ENCODE results near the gene RPS6KB1. TPM values are rescaled to one million over a fixed set of nuclear protein-coding genes. Genes with fewer than 3 reads are reported as not detected.
"Not testable (repeated sequence)": the region's sequence is repeated elsewhere in the genome, so short reads cannot be mapped to it uniquely, and the experiment has no call there.

The RPS6KB1 gene
- total and polyA plus RNA-seq, 4 donors = 8.7 to 59.2 (median 17.5) TPM

DNA sequence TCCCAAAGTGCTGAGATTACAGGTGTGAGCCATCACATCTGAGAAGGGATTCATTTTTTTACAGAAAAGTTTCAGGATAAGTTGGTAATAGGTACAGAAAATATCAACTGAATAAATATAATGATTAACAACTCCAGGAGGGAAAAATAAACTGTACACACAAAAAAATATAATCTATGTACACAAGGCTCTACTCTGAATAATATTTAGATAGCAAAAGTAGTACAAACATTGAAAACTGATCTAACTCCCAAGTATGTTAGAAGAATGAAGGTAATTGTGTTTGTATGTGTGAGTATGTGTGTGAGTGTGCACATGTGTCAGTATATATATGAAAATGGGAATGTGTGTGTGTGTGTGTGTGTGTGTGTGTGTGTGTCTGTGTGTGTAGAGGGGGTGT lies 20.6 kb upstream of the RPS6KB1 start:
- Histone ChIP-seq H3K4me1 (ENCODE audit: control insufficient read depth in 5 of 5, insufficient read depth in 5 of 5, low read length in 5 of 5) (peaks cover 0 to 2% (median 0%) of the 10 kb centered on the region in 5 donors), H3K27ac (ENCODE audit: low read depth in 1 of 2, low read length in 1 of 2) (no peak overlapping the region), H3K9ac (ENCODE audit: insufficient read depth in 1 of 2, low read length in 2 of 2) (no peak overlapping the region), H3K36me3 (ENCODE audit: control insufficient read depth in 4 of 4, insufficient read depth in 4 of 4, low read length in 4 of 4) (peaks cover 7 to 13% (median 10%) of the 10 kb centered on the region in 4 donors), H3K4me3 (no peak overlapping the region), H3K9me3 (ENCODE audit: control insufficient read depth in 4 of 4, insufficient read depth in 3 of 4, low read length in 3 of 4) (no peaks in the 10 kb centered on the region), H3K27me3 (ENCODE audit: control insufficient read depth in 3 of 3, insufficient read depth in 3 of 3, low read length in 2 of 3) (no peaks in the 10 kb centered on the region)
- TF ChIP-seq, protein P1, sequence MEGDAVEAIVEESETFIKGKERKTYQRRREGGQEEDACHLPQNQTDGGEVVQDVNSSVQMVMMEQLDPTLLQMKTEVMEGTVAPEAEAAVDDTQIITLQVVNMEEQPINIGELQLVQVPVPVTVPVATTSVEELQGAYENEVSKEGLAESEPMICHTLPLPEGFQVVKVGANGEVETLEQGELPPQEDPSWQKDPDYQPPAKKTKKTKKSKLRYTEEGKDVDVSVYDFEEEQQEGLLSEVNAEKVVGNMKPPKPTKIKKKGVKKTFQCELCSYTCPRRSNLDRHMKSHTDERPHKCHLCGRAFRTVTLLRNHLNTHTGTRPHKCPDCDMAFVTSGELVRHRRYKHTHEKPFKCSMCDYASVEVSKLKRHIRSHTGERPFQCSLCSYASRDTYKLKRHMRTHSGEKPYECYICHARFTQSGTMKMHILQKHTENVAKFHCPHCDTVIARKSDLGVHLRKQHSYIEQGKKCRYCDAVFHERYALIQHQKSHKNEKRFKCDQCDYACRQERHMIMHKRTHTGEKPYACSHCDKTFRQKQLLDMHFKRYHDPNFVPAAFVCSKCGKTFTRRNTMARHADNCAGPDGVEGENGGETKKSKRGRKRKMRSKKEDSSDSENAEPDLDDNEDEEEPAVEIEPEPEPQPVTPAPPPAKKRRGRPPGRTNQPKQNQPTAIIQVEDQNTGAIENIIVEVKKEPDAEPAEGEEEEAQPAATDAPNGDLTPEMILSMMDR (IDR thresholded peaks at IDR 0.05; ENCODE audit: control extremely low read depth, extremely low read depth) = no peak
- DNase-seq (no peak), ATAC-seq (ENCODE audit: insufficient read depth, low FRiP score) (no peak)

GRCh38 chr17:59873414-59873813 lies 19.5 kb upstream of the RPS6KB1 start:
- H3K27ac ChIP-seq (ENCODE audit: low read depth in 1 of 2, low read length in 1 of 2); H3K4me3 ChIP-seq; H3K9ac ChIP-seq (ENCODE audit: insufficient read depth in 1 of 2, low read length in 2 of 2); H3K27me3 ChIP-seq (ENCODE audit: control insufficient read depth in 3 of 3, insufficient read depth in 3 of 3, low read length in 2 of 3); H3K4me1 ChIP-seq (ENCODE audit: control insufficient read depth in 5 of 5, insufficient read depth in 5 of 5, low read length in 5 of 5); H3K9me3 ChIP-seq (ENCODE audit: control insufficient read depth in 4 of 4, insufficient read depth in 3 of 4, low read length in 3 of 4); ATAC-seq (ENCODE audit: insufficient read depth, low FRiP score); DNase-seq: not testable (repeated sequence)
- WGBS, 2 donors = 96% methylated on average over 8 of the region's 8 CpGs
- H3K36me3 ChIP-seq (ENCODE audit: control insufficient read depth in 4 of 4, insufficient read depth in 4 of 4, low read length in 4 of 4) = peaks cover 7 to 13% (median 11%) of the 10 kb centered on the region in 4 donors

GRCh38 chr17:59874376-59874775 lies 18.5 kb upstream of the RPS6KB1 start:
- TF ChIP-seq, protein P1 (IDR thresholded peaks at IDR 0.05; ENCODE audit: control extremely low read depth, extremely low read depth) = no peak
- Histone ChIP-seq H3K27me3 (ENCODE audit: control insufficient read depth in 3 of 3, insufficient read depth in 3 of 3, low read length in 2 of 3) (no peaks in the 10 kb centered on the region), H3K4me3 (no peak overlapping the region), H3K9me3 (ENCODE audit: control insufficient read depth in 4 of 4, insufficient read depth in 3 of 4, low read length in 3 of 4) (no peaks in the 10 kb centered on the region), H3K9ac (ENCODE audit: insufficient read depth in 1 of 2, low read length in 2 of 2) (no peak overlapping the region), H3K27ac (ENCODE audit: low read depth in 1 of 2, low read length in 1 of 2) (no peak overlapping the region), H3K4me1 (ENCODE audit: control insufficient read depth in 5 of 5, insufficient read depth in 5 of 5, low read length in 5 of 5) (peaks cover 0 to 2% (median 0%) of the 10 kb centered on the region in 5 donors), H3K36me3 (ENCODE audit: control insufficient read depth in 4 of 4, insufficient read depth in 4 of 4, low read length in 4 of 4) (peaks cover 7 to 15% (median 12%) of the 10 kb centered on the region in 4 donors)
- DNase-seq (no peak), ATAC-seq (ENCODE audit: insufficient read depth, low FRiP score) (no peak)
- WGBS, 2 donors = 93 to 95% methylated on average over 2 of the region's 2 CpGs

DNA sequence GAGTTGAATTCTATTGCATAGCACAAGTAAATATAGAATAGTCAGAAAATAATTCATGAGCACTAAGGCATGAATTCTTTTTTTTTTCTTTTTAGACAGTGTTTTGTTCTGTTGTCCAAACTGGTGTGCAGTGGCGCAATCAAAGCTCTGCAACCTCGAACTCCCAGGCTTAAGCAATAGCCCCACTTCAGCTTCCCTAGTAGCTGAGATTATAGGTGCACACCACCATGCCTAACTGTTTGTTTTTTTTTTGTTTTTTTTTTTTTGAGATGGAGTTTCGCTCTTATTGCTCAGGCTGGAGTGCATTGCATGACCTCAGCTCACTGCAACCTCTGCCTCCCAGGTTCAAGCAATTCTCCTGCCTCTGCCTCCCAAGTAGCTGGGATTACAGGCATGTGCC lies 16.8 kb upstream of the RPS6KB1 start:
- no peak overlapping the region for H3K4me3 ChIP-seq
- DNase-seq = no peak
- ATAC-seq (ENCODE audit: insufficient read depth, low FRiP score) = no peak

More for the DNA sequence above, 16.8 kb upstream of the RPS6KB1 start:
- Histone ChIP-seq H3K4me1 (ENCODE audit: control insufficient read depth in 5 of 5, insufficient read depth in 5 of 5, low read length in 5 of 5) (no peaks in the 10 kb centered on the region), H3K27me3 (ENCODE audit: control insufficient read depth in 3 of 3, insufficient read depth in 3 of 3, low read length in 2 of 3) (no peaks in the 10 kb centered on the region), H3K9ac (ENCODE audit: insufficient read depth in 1 of 2, low read length in 2 of 2) (no peak overlapping the region), H3K27ac (ENCODE audit: low read depth in 1 of 2, low read length in 1 of 2) (no peak overlapping the region), H3K36me3 (ENCODE audit: control insufficient read depth in 4 of 4, insufficient read depth in 4 of 4, low read length in 4 of 4) (peaks cover 10 to 15% (median 12%) of the 10 kb centered on the region in 4 donors), H3K9me3 (ENCODE audit: control insufficient read depth in 4 of 4, insufficient read depth in 3 of 4, low read length in 3 of 4) (no peaks in the 10 kb centered on the region)
- TF ChIP-seq, protein P1 (IDR thresholded peaks at IDR 0.05; ENCODE audit: control extremely low read depth, extremely low read depth) = no peak
- WGBS, 2 donors = 54 to 80% methylated on average over 3 of the region's 3 CpGs
